ENCODE measurements around the gene IFNAR2. TPM values are rescaled to one million over a fixed set of nuclear protein-coding genes. Genes with fewer than 3 reads are reported as not detected.
A peak's percentile ranks its signal among the peaks of the same experiment; 100 is the strongest.

IFNAR2 gene
- total RNA-seq, 1 experiment from 2014 or later, result 8.8 TPM

DNA sequence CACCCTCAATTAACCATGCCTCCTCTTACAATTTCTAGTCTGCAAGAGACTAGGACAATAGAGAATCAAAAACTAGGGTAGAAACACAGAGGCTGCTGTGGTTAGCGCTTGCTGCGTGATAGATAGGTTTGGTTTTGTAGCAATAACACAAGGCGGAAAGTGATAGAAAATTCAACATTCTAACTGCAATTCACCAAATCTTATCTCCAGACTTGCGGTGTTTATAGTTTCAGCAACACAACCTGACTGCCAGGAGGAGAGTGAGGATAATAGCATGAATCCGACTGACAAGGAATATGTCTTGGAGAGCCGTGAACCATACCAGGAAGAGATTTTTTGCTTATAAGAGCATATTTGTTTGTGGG is 30.7 kb upstream of the IFNAR2 start:
- POLR2A ChIA-PET, result interaction anchor here (1.0 kb wide), 1 partner anchor 126 kb away, joined by 4 read pairs; the partner anchor contains the start of gene IFNAR1
- BruUV-seq (replicated peaks), result no TSS peak
- no peak for DNase-seq (ENCODE audit: unreplicated experiment)
- intact Hi-C loops (cut with micrococcal nuclease), result loop anchor here (1.0 to 5.0 kb wide), 6 partner anchors 126 to 408 kb away; no protein-coding TSS in a partner anchor
- H3K4me3 Mint-ChIP-seq (ENCODE audit: unreplicated experiment), result no peak overlapping the region
- TF ChIP-seq, protein P1, sequence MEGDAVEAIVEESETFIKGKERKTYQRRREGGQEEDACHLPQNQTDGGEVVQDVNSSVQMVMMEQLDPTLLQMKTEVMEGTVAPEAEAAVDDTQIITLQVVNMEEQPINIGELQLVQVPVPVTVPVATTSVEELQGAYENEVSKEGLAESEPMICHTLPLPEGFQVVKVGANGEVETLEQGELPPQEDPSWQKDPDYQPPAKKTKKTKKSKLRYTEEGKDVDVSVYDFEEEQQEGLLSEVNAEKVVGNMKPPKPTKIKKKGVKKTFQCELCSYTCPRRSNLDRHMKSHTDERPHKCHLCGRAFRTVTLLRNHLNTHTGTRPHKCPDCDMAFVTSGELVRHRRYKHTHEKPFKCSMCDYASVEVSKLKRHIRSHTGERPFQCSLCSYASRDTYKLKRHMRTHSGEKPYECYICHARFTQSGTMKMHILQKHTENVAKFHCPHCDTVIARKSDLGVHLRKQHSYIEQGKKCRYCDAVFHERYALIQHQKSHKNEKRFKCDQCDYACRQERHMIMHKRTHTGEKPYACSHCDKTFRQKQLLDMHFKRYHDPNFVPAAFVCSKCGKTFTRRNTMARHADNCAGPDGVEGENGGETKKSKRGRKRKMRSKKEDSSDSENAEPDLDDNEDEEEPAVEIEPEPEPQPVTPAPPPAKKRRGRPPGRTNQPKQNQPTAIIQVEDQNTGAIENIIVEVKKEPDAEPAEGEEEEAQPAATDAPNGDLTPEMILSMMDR (IDR thresholded peaks at IDR 0.05; ENCODE audit: unreplicated experiment), result no peak
- no peaks in the 10 kb centered on the region for H3K9me3 Mint-ChIP-seq (ENCODE audit: unreplicated experiment)
- H3K4me1 Mint-ChIP-seq (ENCODE audit: insufficient read depth, unreplicated experiment), result peaks cover 18% of the 10 kb centered on the region
- H3K36me3 Mint-ChIP-seq (ENCODE audit: insufficient read depth, unreplicated experiment), result no peaks in the 10 kb centered on the region
- CTCF ChIA-PET, result interaction anchor here (0.9 to 3.9 kb wide), 7 partner anchors 163 to 366 kb away, joined by 3 to 38 read pairs (median 9); no protein-coding TSS in a partner anchor
- H3K27me3 Mint-ChIP-seq (ENCODE audit: insufficient read depth, unreplicated experiment), result peaks cover 20% of the 10 kb centered on the region
- H3K27ac Mint-ChIP-seq (ENCODE audit: low read depth, unreplicated experiment), result no peak overlapping the region

DNA sequence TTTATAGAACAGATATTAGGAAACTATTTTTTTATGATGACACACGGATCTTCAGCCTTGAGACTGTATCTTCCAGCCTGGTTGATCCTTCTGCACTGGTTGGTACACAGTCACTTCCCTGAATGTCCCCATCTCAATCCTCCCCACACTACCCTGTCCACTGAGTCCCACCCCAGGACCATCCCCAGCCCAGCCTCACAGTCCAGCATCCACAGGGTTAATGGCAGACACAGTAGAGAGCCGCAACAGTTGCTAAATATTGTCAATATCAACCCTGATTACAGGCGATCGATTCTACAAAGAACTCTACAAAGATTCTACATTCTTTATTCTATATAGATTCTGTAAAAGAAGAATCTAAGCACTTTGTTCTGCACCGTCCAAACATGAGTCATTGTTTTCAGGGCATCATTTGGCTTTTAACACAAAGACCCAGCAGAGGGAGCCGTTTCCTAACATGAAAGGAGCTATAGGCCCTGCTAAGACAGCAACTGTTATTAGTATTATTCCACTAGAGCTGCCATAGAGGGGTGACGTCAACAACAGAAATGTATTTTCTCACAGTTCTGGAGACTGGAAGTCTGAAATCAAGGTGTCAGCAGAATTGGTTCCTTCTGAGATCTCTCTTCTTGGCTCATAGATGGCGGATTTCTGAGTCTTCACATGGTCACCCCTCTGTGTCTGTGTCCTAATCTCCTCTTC is 30.1 kb upstream of the IFNAR2 start:
- no peak overlapping the region for H3K27ac Mint-ChIP-seq (ENCODE audit: low read depth, unreplicated experiment)
- peaks cover 20% of the 10 kb centered on the region for H3K27me3 Mint-ChIP-seq (ENCODE audit: insufficient read depth, unreplicated experiment)
- no peaks in the 10 kb centered on the region for H3K9me3 Mint-ChIP-seq (ENCODE audit: unreplicated experiment)
- TF ChIP-seq, protein P1 (IDR thresholded peaks at IDR 0.05; ENCODE audit: unreplicated experiment), result peak; percentile 76
- no peaks in the 10 kb centered on the region for H3K36me3 Mint-ChIP-seq (ENCODE audit: insufficient read depth, unreplicated experiment)
- peak; percentile 96 for DNase-seq (ENCODE audit: unreplicated experiment)
- POLR2A ChIA-PET, result interaction anchor here (0.6 to 1.1 kb wide), 12 partner anchors 11 to 246 kb away, joined by 3 to 10 read pairs (median 4); partner anchors contain the start of gene IFNAR1
- H3K4me3 Mint-ChIP-seq (ENCODE audit: unreplicated experiment), result no peak overlapping the region
- CTCF ChIA-PET, result interaction anchor here (0.5 to 1.1 kb wide), 12 partner anchors 27 to 402 kb away, joined by 3 to 11 read pairs (median 4); partner anchors contain the start of gene IFNAR1
- no TSS peak for BruUV-seq (replicated peaks)
- peaks cover 20% of the 10 kb centered on the region for H3K4me1 Mint-ChIP-seq (ENCODE audit: insufficient read depth, unreplicated experiment)
- intact Hi-C loops (cut with micrococcal nuclease), result loop anchor here (1.0 to 5.0 kb wide), 7 partner anchors 126 to 408 kb away; no protein-coding TSS in a partner anchor

DNA sequence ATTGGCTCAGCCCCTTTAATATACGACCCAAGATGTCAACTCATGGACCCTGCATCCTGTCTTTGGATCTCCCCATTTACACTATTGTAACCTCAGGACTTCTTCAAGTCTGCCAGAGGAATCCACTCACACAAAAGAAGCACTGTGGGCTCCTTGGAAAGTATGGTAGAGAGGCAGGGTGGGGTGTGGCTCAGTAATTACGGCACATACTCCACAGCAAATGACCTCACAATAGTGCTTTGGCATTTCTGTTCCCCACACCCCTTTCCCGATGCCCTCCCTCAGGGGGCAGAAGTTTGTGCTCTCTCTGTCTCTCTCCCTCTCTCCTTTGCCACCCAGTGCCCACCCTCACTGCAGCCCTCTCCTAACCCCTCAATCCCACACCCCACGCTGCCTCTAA is 27.8 kb upstream of the IFNAR2 start:
- intact Hi-C loops (cut with micrococcal nuclease), result loop anchor here (5.0 kb wide), 1 partner anchor 225 kb away; no protein-coding TSS in a partner anchor
- peak overlapping the region; percentile 98 for H3K27ac Mint-ChIP-seq (ENCODE audit: low read depth, unreplicated experiment)
- H3K4me1 Mint-ChIP-seq (ENCODE audit: insufficient read depth, unreplicated experiment), result peaks cover 27% of the 10 kb centered on the region
- H3K36me3 Mint-ChIP-seq (ENCODE audit: insufficient read depth, unreplicated experiment), result no peaks in the 10 kb centered on the region
- no TSS peak for BruUV-seq (replicated peaks)
- peaks cover 5% of the 10 kb centered on the region for H3K9me3 Mint-ChIP-seq (ENCODE audit: unreplicated experiment)
- H3K27me3 Mint-ChIP-seq (ENCODE audit: insufficient read depth, unreplicated experiment), result no peaks in the 10 kb centered on the region
- TF ChIP-seq, protein P1 (IDR thresholded peaks at IDR 0.05; ENCODE audit: unreplicated experiment), result no peak
- no peak for DNase-seq (ENCODE audit: unreplicated experiment)
- CTCF ChIA-PET, result interaction anchor here (0.7 to 1.5 kb wide), 4 partner anchors 159 to 387 kb away, joined by 3 to 8 read pairs (median 5); no protein-coding TSS in a partner anchor
- POLR2A ChIA-PET, result interaction anchor here (0.7 to 1.6 kb wide), 3 partner anchors 159 to 227 kb away, joined by 3 to 8 read pairs (median 3); no protein-coding TSS in a partner anchor
- no peak overlapping the region for H3K4me3 Mint-ChIP-seq (ENCODE audit: unreplicated experiment)

Data from MCF 10A (cell line).